OCI-M2 (cell line): ENCODE results near the gene ZCCHC10.
"Not testable (repeated sequence)": the region's sequence is repeated elsewhere in the genome, so short reads cannot be mapped to it uniquely, and the experiment has no call there.

Source experiments
- DNase-seq: peaks from one replicate; lab custom pipeline; 2025; ENCODE audit not compliant: unreplicated experiment; lab: John Stamatoyannopoulos, UW

The ZCCHC10 gene

DNA sequence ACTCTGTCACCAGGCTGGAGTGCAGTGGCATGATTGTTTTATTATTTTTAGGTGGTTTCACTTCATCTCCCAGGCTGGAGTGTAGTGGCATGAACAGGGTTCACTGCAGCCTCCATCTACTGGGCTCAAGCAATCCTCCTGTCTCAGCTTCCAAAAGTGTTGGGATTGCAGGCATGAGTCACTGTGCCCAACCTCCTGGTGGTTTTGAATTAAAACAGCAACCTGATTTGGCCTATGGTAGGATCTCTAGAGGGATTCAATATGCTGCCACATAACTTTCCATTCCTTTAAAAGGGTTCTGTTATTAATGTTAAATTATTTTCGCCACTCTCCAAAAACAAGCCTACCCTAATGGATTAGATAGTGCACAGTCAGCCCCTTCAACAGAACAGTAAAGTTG lies 15.6 kb upstream of the ZCCHC10 start:
- no peak for DNase-seq

DNA sequence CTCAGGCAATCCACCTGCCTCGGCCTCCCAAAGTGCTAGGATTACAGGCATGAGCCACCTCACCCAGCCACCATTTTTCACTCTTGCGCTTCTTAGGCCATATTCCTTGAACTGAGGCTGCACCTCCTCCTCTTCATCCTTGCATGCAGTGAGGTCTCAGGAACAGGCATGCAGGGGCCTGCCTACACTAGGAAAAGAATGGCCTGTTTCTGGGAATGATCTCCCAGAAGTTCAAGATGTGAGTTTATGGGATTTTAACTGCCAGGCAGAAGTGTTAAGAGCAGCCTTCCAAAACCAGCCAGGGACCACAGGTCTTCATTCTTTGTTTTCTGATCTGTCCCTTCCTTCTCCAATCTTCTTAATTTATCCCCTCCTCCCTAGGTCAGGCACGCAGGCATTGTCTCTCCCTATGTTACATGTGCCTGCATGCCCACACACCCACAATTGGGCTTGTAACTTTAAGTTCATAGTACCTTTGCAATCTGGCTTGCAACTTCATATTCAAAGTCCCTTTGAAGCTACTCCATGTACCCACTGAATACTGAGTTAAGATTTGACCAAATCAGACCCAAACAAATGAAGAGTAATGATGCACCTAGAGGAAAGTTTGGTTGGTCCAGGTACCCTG lies 14.9 kb upstream of the ZCCHC10 start:
- DNase-seq, result no peak

DNA sequence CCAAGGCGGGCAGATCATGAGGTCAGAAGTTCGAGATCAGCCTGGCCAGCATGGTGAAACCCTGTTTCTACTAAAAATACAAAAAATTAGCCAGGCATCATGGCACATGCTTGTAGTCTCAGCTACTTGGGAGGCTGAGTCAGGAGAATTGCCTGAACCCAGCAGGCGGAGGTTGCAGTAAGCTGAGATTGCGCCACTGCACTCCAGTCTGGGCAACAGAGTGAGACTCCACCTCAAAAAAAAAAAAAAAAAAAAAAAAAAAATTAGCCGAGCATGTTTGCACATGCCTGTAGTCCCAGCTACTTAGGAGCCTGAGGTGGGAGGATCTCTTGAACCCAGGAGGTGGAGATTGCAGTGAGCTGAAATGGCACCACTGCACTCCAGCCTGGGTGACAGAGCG lies 10.3 kb upstream of the ZCCHC10 start:
- DNase-seq, result not testable (repeated sequence)

DNA sequence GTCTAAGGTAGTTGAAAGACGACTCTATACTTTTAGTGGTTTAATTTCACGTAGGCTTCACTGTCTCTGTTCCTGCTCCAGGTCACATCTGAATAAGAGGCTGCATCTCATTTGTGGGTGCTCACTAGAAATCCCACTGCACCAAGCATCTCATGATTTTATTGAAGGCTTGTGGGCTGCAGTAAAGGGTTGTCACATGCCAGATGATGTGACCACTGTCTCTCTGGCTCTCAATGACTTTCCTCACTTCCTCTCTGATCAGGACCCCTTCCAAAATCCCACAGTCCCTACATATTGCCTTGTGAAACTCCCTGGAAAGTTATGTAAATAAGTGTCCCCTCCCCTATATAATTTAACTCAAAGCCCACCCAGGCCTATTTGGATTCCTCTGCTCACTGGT lies 8.9 kb upstream of the ZCCHC10 start:
- DNase-seq, result no peak

DNA sequence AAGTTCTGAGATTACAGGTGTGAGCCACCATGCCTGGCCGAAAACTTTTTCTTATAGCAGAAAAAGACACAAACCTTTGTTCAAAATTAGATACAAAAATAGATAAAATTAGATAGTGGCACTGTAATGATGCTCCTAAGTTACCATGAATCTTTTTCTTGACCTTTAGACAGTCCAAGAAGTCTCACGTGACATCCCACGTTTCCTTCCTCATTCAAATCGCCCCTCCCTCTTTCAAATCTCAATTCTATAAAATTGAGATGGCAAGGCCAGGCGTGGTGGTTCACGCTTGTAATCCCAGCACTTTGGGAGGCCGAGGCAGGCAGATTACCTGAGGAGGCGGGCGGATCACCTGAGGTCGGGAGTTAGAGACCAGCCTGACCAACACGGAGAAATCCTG lies 7.7 kb upstream of the ZCCHC10 start:
- DNase-seq, result no peak

DNA sequence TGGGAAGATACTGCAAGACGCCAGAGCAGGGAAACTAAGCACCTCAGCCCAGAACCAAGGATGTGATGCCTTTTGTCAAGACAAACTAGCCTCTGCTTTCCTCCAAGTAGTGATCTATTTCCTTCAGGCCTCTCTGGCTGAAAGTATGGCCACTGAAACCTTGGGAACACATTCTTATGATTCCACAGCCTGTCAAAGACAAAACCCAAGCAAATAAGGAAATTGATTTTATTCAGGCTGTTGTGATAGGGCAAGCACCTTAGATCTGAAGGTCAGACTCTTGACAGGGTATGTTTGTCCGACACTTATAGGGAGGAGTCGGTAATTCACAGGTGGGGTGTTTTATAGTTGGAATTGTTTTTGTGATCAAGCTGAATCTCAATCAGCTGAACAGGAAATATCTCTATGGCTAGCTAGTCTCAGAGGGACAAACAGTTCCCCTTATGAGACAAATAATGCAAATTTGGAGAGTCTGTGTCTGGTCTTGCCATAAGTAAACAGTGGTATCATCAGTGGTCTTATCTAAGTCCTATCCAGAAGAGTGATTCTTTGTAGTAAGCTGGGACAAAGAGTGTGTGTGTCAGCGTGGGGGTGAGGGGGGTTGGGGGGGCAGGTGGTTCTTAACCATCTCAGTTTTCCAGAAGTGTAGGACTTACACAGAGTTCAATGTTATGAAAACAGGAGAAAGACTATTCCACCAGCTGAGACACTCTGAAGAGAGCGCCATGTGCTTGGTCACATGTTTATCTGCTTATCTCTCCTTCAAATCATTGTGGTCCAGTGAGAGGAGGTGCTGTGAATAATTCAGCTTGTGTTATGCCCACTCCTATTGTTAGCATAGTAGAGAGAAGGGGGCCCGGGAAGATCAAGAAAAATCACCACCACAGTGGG lies 6.7 kb upstream of the ZCCHC10 start:
- DNase-seq, result no peak

DNA sequence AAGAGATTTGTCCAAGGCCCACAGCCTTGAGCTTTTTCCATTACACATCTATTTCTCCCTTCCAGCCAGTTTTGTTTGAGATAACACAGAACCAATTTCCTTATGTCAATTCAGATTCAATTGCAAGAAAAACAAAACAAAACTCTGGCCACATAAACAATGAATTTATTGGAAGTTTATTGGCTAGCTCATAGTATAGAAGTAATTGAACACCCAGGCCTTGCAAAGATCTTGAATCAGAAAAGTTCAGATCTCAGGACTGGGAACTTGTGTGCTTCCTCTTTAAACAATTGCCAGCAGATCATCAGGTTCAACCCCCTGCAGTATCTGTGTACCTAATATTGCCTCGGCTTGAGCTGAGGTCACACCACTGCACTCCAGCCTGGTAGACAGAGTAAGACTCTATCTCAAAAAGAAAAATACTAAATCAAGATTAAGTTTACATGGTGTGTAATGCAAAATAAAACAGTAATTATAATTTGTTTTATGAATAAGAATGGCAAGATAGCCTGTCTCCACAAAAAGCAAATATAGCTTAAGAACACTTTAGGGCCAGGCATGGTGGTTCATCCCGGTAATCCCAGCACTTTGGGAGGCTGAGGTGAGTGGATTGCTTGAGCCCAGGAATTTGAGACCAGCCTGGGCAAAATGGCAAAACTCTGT lies 4.1 kb upstream of the ZCCHC10 start:
- DNase-seq, result no peak

DNA sequence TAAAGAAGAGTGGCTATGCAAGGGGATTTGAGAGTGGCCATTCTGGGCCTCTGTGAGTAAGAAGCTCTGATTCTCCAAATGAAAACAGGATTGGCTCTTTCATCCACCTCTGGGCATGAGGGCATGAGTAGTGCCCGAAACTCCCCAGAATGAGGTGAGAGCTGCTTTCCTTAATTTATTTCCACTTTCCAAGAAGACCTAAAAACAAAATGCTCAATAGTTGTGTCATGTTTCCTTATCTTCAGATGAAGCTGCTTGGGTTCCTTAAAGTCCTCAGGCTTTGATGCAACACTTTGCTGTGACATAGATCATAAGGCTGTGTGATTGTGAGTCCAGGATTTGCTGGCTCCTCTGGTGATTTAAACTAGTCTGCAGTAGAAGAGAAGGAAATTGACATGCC lies 3.1 kb upstream of the ZCCHC10 start:
- no peak for DNase-seq

DNA sequence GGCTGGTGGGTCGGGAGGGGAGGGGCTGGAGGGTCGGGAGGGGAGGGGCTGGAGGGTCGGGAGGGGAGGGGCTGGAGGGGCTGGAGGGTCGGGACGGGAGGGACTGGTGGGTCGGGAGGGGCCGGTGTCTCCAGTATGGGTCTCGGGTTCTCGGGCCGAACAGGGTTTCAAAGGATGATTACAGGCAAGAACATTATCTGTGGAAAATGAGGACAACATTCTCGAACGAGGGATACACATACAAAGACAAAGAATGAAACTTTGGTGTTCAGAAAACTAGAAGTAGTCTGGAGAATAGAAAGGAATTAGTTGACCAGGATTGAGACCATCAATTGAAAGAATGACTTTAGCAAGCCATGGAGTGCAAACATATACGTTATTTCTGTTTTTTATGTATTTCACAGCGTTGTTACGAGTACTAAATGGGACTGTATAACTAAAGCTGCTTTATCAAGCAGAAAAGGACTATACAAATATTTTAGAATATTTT lies 360 bp upstream of the ZCCHC10 start:
- DNase-seq, result no peak

DNA sequence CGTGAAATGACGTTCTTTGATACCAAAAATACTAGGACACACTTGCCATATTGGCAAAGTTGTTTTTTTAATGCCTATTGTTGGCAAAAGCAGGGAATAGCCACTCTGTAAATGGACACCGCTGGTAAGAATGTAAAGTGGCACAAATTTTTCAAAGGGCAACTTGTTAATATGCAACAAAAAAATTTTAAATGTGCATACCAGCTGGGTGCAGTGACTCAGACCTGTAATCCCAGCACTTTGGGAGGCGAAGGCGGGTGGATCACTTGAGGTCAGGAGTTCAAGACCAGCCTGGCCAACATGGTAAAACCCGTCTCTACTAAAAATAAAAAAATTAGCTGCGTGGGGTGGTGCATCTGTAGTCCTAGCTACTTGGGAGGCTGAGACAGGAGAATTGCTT lies 6.9 kb downstream of the ZCCHC10 start:
- DNase-seq, result not testable (repeated sequence)

DNA sequence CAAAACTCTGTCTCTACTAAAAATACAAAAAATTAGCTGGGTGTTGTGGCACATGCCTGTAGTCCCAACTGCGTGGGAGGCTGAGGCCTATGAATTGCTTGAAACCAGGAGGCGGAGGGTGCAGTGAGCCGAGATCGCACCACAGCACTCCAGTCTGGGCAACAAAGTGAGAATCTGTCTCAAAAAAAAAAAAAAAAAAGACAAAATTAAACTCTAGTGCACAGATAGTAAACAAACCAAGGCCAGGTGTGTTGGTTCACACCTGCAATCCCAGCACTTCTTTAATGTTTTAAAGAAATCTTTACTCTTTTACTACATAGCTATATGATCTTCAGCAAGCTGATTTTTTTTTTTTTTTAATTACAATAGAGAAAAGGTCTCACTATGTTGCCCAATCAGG lies 8.4 kb downstream of the ZCCHC10 start:
- DNase-seq, result no peak

DNA sequence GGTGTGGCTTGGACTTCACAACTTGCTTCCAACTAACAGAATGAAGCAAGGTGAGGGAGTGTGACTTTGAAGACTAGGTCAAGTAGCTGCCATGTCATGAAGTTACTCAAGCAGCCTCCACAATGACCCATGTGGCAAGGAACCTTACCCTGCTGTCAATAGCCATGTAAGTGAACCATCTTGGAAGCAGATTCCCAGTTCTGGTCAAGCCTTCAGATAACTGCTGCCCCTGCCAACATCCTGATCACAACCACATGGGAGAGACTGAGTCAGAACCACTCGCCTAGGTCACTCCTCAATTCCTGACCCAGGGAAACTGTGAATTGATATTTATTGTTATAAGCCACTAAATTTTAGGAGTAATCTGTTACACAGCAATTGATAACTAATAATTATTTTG lies 10.9 kb downstream of the ZCCHC10 start:
- DNase-seq, result no peak

DNA sequence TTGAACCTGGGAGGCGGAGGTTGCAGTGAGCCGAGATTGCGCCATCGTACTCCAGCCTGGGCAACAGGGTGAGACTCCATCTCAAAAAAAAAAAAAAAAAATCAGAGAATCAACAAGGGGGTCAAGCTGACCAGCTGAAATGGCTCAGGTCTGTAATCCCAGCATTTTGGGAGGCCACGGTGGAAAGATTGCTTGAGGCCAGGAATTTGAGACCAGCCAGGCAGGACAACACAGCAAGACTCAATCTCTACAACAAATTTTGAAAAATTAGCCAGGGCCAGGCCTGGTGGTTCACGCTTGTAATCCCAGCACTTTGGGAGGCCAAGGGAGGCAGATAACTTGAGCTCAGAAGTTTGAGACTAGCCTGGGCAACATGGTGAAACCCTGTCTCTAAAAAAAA lies 17.9 kb downstream of the ZCCHC10 start:
- not testable (repeated sequence) for DNase-seq

DNA sequence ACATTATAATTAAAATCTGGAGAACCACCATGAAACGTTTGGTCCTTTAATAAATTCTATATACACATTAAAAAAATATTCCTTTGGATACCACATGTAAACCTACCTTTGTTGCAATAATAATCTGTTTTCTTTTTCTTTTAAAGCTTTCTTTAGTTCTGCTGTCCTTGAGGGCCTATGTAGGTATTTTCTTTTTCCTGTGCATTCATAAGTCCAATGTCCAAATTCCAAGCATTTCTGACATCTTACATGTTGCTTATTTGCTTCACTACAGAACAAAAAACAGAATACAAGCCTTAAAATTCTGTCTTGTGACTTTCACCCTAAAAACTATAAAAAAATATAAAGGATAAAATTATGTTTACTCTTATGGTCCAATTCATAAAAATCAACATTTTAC lies 19.7 kb downstream of the ZCCHC10 start:
- DNase-seq, result no peak

DNA sequence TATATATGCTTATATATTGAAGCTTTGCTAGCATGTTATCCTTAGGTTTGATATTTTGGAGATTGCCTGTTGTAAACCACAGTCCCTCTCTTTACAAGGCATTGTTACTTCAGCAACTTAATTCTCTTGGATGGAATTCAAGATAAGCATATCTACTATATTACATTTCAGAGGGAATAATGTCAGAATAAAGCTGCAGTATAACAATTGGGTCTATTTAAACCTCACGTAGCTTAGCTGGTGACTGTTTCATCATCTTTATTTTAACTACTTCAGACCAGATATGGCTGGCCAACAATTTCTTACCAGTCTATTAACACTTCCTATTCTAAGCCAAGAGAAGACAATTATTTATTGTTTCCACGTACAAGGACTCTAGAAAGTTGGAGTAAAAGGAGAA lies 27.1 kb downstream of the ZCCHC10 start:
- DNase-seq, result no peak

DNA sequence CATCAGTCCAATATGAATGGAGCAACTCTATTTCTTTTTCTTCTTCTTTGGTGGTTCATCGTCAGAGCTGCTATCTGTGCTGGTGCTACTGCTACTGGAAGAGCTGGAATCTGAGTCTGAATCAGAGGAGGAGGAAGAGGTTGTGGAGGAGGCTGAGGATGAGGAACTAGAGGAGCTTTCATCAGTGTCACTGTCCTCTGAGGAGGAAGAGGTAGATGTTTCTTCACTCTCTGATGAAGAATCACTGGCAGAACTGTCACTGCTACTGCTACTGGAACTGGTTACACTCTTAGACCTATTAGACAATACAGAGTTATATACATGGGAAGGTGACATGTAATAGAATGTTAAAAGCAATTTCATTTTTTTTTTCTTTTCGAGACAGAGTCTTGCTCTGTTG lies 27.8 kb downstream of the ZCCHC10 start:
- no peak for DNase-seq

DNA sequence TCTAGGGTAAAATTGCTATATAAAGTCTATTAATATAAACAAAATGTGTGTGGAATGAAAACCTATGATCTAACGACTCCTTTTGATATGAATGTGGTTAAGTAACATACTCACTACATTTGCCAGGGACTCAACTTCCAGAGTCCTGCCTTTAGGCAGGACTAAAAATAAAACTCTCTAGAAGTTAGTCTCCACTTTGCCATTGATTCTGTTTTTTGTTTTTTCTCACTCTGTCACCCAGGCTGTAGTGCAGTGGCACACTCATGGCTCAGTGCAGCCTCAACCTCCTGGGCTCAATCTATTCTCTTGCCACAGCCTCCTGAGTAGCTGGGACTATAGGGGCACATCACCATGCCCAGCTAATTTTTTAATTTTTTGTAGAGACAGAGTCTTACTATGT lies 30.0 kb downstream of the ZCCHC10 start:
- DNase-seq, result no peak

DNA sequence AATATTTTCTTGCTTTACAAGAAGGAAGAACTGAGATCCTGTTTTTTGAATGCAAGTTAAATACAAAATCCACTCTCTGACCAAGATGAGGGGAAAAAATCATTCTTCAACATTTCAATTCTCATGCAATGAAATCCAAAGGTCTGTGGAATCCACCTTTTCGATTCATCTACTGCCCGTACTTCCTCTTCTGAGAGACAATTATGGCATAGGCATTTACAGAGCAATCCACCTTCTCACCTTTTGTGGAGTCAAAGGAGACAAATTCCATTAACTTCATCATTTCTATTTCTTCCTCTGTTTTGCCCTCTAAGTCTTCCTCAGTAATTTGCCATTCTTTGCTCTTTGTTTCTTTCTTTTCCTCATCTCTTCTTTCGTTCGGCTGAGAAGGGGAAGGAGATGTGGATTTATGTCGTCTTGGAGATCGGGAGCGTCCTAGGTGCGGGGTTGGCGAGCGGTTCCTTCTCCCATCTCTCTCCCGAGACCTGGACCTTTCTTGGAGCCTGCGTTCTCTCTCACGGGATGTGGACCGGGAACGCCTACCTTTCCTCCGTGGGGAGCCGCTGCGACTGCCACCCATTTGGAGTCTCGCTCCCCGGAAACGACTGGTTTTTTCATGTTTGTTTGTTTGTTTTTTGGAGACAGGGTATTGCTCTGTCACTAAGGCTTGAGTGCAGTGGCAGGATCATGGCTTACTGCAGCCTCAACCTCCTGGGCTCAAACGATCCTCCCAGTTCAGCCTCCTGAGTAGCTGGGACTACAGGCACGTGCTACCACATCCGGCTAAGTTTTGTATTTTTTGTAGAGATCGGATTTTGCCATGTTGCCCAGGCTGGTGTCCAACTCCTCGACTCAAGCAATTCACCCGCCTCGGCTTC lies 38.6 kb downstream of the ZCCHC10 start:
- no peak for DNase-seq

DNA sequence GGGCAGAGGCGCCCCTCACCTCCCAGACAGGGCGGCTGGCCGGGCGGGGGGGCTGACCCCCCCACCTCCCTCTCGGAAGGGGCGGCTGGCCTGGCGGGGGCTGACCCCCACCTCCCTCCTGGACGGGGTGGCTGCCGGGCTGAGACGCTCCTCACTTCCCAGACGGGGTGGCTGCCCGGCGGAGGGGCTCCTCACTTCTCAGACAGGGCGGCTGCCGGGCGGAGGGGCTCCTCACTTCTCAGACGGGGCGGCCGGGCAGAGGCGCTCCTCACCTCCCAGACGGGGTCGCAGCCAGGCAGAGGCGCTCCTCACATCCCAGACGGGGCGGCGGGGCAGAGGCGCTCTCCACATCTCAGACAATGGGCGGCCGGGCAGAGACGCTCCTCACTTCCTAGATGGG lies 43.4 kb downstream of the ZCCHC10 start:
- DNase-seq, result not testable (repeated sequence)

DNA sequence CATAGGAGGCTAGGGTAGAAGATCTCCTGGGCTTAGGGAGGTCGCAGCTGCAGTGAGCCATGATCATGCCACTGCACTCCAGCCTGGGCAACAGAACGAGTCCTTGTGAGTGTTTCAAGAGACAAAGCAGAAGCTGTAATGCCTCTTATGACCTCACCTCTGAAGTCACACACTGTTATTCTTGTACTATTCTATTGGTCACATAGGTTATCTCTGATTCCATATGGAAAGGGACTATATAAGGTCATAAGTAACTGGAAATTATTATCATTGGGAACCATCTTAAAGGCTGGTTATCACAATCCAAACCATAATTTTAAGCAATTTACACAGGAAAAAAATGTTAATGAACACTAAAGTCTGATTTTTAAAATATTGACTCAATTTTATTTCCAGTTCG lies 45.1 kb downstream of the ZCCHC10 start:
- no peak for DNase-seq

DNA sequence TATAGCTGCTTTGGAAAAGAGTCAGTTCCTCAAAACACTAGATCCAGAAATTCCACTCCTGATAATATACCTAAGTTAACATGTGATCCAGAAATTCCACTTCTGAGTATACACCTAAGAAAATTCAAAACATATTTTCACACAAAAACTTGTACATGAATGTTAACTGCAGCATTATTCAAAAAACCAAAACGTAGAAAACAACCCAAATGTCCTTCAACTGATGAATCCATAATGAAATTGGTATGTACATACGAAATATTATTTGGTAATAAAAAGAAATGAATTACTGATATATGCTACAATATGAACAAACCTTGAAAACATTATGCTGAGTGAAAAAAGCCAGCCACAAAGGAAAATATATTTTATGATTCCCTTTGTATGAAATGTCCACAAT lies 46.4 kb downstream of the ZCCHC10 start:
- no peak for DNase-seq
